HG03342 (cell line): ENCODE measurements around the gene LARP4B.
A peak's percentile ranks its signal among the peaks of the same experiment; 100 is the strongest.
"Not testable (repeated sequence)": the region's sequence is repeated elsewhere in the genome, so short reads cannot be mapped to it uniquely, and the experiment has no call there.

Source experiments
- ATAC-seq: cut with Tn5 transposase; IDR thresholded peaks from one replicate; pipeline ENCODE4 v1.9.1; 2021; ENCODE audit warnings: mild to moderate bottlenecking, moderate library complexity; ENCODE audit not compliant: unreplicated experiment

The LARP4B gene

GRCh38 chr10:958856-959255 is 27.4 kb upstream of the LARP4B start:
- ATAC-seq: no peak

DNA sequence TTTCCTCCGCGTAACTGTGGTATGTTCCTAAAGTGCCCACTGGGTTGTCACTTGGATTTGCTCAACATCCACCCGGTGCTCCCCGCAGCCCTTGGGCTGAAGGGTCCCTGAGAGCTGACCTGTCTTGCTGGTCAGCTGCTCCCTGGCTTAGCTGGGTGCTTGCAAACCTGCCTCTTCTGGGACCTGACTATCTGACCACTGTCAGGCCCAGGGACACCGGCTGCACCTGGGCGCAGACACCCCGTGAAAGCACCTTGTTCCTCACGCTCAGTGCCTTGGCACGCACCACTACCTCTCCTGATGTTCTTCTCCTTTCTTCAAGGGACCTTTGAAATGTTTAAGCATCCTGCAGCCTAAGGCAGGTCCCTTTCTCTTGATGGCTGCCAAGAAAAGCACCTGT is 26.6 kb upstream of the LARP4B start:
- ATAC-seq: no peak

- ATAC-seq: no peak
These were observed 24.3 kb upstream of the LARP4B start for GRCh38 chr10:955820-956217.

GRCh38 chr10:955127-955819 is 23.8 kb upstream of the LARP4B start:
- no peak for ATAC-seq

GRCh38 chr10:954396-954795 is 22.9 kb upstream of the LARP4B start:
- ATAC-seq: no peak

DNA sequence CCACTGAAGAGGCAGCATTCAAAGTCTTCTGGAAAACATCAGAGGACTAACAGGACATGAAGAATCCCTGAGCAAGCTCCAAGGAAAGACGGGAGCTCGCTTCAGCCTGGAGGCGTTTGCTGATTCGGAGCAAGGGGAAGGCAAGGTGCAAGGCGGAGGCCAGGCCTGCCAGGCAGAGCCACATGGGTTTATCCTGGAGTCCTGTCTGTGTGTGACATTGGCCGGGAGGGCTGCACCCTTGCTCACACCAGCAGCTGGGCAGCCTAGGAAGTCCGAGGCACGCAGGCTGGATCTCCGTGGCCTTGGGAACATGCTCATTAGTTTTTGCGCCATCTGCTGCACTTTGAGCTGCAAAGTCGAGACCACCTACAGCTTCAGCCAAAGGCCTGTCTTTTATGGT is 22.3 kb upstream of the LARP4B start:
- ATAC-seq: no peak

GRCh38 chr10:949446-949845 is 17.9 kb upstream of the LARP4B start:
- no peak for ATAC-seq

GRCh38 chr10:948347-948746 is 16.8 kb upstream of the LARP4B start:
- no peak for ATAC-seq

GRCh38 chr10:947881-948280 is 16.4 kb upstream of the LARP4B start:
- no peak for ATAC-seq

GRCh38 chr10:947051-947450 is 15.5 kb upstream of the LARP4B start:
- ATAC-seq: no peak

DNA sequence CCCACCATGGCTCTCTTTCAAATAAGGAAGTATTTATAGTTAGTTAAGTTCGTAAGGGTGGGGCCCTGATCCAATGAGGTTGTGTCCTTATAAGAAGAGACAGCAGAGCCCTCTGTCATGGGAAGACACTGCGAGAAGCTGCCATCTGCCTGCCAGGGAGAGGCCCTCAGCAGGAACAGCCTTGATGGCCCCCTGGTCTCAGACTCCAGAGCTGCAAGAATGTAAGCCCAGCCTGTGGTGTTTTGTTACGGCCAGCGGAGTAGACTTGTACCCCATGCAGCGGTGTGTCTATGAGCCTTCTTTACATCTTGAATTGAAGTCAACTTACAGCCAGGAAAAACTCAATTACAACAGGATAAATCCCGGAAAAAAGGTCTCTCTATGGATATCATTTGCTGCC is 14.3 kb upstream of the LARP4B start:
- no peak for ATAC-seq

DNA sequence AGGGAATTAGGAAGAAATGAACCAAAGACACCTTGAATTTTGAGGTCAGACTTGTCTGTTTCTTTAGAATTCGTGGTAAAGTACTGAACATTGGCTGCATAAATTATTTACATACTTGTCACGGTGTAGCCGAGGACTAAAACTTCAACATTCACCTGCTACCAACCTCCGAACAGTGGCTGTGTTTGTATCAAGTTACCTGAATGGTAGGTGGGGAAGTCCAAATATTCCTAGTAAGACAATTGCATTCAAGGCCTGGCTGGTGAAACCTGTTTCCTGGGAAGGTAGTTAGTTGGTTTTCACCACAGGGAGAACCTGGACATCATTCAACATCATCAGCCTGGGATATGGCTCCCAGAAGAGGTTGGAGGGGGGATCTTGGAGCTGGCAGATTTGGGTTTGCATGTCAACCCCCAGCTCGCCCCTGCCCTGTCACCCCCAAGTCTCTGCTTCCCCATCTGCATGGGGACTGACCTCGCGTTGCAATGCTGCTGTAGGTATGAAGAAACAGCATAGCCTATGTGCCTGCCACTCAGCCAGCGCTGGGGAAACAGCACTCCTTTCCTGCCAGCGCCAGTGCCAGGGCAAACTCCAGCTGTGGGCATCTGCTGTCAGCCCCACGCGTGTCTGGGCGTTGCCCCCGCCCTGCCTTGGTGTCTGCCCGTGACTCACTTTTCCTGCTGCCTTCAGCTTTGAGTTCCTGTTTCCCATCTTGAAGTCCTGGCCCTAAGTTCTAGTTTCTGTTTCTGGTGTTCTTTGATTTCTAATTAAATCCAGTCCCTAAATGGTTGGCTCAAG is 12.7 kb upstream of the LARP4B start:
- ATAC-seq: peak; percentile 33

- peak; percentile 55 for ATAC-seq
These were observed 12.0 kb upstream of the LARP4B start for GRCh38 chr10:943334-944033.

DNA sequence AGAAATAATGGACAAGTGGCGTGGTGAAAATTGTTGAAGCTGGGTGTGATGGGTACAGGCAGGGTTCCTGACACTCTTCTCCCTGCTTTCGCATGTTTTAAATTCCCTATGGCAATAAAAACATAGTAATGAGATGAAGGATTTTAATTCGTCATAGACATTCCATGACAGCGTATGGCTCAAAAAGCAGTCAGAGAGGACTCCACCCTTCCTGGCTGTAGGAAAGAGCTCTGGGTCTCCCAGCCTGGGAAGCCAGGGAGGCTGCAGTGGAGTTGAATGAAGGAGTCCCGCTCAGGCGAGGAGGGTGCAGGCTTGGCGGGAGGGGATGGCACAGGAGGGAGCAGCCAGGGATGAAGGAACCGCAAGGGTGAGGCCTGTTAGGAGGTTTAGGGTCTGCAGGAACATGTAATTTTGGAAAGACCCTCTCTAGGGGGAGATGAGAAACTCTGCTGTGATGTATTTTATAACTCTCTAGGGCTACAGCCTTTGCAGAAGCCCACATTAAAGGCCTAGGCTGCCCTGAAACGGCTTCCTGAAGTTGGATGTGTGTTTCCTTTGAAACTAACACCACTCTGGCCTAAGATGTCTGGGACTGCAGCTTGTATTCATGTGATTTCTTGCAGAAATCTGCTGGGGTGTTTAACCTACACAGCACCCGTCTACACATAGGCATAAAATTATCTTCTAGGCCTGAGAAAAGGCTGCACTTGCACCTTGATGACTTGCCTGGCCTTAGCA is 7.6 kb upstream of the LARP4B start:
- no peak for ATAC-seq

DNA sequence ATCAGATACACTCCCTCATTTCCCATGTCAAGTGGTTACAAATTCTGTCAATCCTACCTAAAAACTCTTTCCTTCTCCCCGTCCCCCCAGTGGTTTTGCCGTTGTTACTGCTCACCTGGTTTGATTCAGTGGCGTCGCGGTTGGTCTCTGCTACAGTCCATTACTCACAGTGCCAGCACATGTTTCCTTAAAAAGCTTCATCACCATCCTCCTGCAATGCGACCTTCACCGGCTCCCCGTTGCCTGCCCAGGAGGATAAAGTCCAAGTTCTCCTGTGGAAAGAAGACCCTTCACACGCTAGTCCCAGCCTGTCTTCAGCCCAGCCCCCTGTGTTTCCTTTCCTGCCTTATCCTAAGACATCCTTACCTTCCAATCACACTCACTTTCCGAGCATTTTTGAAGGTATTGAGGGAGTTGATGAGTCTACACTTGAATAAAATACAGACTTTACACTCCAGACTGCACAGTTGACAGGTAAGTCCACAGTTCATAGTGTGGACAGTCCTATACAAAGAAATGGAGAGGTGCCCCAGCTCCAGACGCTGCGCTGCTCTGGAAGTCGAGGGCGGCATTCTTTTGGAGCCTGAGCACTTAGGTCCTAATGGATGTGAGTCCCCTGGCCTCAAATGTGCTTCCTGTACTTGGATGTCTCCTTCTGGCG is 3.4 kb upstream of the LARP4B start:
- ATAC-seq: no peak

- not testable (repeated sequence) for ATAC-seq
These were observed 2.7 kb upstream of the LARP4B start for GRCh38 chr10:934165-934564.

DNA sequence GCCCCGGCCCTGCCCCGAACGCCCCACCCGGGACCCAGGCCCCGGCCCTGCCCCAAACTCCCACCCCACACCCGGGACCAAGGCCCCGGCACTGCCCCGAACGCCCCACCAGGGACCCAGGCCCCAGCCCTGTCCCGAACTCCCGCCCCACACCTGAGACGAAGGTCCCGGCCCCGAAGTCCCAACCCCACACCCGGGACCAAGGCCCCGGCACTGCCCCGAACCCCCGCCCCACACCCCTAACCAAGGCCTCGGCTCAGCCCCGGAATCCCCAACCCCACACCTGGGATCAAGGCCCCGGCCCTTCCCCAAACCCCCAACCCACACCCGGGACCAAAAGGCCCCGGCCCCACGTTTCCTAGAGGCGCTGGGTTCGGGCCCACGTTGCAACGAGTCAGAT is 1.1 kb upstream of the LARP4B start:
- ATAC-seq: no peak

- ATAC-seq: no peak
These were observed 730 bp downstream of the LARP4B start for GRCh38 chr10:930625-931325.

DNA sequence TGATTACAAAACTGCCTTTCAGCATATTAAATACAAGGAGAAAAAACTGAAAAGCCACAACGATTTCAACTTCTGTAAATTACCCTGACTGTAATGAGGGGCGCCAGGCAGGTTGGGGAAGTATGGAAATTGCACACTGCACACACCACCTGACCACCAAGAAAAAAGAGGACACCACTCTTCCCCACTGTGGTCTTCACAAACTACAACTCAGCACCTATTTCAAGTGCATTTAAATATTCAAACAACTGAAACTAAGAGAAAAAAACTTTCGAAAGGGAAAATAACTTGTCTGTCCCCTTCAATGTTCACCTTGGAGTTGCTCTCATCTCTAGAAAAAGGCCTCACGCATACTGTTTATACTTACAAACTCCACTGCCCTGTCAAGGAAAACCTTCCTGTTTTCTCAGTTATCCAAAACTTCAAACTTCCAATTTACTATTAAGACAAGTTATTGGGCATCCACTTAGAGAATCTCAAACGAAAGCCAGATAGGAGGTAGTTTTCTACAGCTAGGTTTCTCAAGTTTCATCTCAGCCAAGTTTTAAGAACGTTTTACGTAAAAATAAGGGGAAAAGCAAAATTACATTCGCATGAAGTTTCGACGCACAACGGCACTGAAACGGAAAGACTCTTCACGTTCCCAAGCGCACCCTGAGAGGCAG is 1.4 kb downstream of the LARP4B start:
- no peak for ATAC-seq

- no peak for ATAC-seq
These were observed 4.4 kb downstream of the LARP4B start for GRCh38 chr10:927131-927530.
